ENCODE measurements around the gene POPDC2. TPM values are rescaled to one million over a fixed set of nuclear protein-coding genes. Genes with fewer than 3 reads are reported as not detected.

Gene POPDC2
- polyA plus RNA-seq, 1 of the 3 experiments (the other 2 are of a cell fraction) = 19.9 TPM

DNA sequence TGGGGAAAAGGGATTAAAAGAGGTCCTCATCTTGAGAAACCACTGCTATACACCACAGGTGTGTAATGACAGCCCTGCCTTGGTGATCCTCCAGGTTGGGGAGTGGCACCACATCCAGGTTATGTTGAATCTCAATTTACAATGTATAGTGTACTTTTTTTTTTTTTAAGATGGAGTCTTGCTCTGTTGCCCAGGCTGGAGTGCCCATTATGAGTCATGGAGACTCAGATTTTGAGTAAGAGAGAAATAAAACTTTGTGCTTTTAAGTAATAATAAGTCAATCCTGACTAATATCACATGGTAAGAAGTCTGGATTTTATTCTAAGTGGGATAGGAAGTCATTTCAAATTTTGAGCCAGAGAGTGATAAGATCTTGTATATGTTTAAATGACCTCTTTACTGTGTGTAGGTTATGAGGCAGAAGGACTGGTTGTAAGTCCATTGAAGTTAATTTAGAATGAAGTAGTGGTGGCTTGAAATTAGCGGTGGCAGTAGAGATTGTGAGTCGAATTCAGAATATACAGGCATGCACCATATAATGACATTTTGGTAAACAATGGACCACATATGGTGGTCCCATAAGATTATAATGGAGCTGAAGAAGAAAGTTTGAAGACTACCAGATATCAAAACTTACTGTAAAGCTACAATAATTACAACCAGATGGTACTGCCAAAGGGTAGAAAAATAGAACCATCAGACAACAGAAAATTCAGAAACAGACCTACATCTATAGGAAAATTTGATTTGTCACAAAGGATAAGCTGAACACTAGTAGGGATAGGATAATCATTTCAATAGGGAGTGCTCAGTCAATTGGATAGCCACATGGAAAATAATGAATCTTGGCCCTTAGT is 20.7 kb downstream of the POPDC2 start (continued):
- TF ChIP-seq GABPA (IDR thresholded peaks at IDR 0.05; ENCODE audit: low read depth) = no peak
- no peak for TF ChIP-seq SIN3A (IDR thresholded peaks at IDR 0.05; ENCODE audit: borderline replicate concordance, low read depth, low read length)
- no peak for TF ChIP-seq TEAD4 (IDR thresholded peaks at IDR 0.05; ENCODE audit: borderline replicate concordance, insufficient read depth)
- TF ChIP-seq MEF2A (IDR thresholded peaks at IDR 0.05; ENCODE audit: borderline replicate concordance, low read depth) = no peak
- TF ChIP-seq RXRA (IDR thresholded peaks at IDR 0.05; ENCODE audit: borderline replicate concordance, low read depth) = no peak
- TF ChIP-seq, protein P1, sequence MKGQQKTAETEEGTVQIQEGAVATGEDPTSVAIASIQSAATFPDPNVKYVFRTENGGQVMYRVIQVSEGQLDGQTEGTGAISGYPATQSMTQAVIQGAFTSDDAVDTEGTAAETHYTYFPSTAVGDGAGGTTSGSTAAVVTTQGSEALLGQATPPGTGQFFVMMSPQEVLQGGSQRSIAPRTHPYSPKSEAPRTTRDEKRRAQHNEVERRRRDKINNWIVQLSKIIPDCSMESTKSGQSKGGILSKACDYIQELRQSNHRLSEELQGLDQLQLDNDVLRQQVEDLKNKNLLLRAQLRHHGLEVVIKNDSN (IDR thresholded peaks at IDR 0.05; ENCODE audit: borderline replicate concordance, low read depth) = no peak
- TF ChIP-seq RCOR1 (IDR thresholded peaks at IDR 0.05; ENCODE audit: low read length) = peak; percentile 95
- TF ChIP-seq POLR2AphosphoS5 (IDR thresholded peaks at IDR 0.05; ENCODE audit: low read depth, low read length) = peak; percentile 25; the same call in 1 of the 2 replicates
- TF ChIP-seq, protein P2, sequence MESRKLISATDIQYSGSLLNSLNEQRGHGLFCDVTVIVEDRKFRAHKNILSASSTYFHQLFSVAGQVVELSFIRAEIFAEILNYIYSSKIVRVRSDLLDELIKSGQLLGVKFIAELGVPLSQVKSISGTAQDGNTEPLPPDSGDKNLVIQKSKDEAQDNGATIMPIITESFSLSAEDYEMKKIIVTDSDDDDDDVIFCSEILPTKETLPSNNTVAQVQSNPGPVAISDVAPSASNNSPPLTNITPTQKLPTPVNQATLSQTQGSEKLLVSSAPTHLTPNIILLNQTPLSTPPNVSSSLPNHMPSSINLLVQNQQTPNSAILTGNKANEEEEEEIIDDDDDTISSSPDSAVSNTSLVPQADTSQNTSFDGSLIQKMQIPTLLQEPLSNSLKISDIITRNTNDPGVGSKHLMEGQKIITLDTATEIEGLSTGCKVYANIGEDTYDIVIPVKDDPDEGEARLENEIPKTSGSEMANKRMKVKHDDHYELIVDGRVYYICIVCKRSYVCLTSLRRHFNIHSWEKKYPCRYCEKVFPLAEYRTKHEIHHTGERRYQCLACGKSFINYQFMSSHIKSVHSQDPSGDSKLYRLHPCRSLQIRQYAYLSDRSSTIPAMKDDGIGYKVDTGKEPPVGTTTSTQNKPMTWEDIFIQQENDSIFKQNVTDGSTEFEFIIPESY (IDR thresholded peaks at IDR 0.05; ENCODE audit: borderline replicate concordance, low read depth) = no peak

DNA sequence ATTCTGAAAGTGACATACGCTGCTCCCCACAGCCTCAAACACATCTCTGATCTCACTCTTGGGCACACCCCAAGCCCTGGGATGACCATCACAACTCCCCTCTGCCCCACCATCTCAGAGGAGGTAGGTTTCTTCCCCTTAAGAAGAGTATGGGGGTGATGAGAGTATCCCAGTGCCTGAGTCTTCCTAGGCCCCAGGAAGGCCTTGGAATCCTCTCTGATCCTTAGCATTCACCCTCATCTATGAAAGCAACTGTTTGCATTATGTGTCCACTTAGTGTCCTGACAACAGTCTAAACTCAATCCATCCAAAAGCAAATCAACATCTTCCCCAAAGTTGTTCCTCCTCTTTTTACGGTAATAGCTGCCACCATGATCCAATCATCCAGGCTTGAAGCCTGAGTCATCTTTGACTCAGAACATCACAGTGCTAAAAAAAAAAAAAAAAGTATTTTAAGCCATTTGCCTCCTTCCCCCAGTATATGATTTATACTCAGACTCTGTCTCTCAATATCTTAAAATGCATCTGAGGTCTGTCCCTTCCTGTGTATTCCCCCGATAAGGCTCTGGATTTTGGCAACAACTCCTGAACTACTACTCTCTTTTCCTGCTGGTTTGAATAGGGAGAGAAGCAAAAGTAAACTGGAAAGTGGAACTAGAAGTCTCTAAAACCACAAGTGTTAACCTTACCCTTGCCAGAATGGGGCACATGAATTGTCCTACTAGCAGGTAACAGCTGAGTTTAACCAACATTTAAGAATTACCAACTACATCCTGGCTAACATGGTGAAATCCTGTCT is 22.5 kb downstream of the POPDC2 start:
- Histone ChIP-seq H3K9me2 (no peaks in the 10 kb centered on the region), H3K9ac (peak overlapping the region; percentile 71), H3K36me3 (replicated peaks in 1 of 2; ENCODE audit: control insufficient read depth in 1 of 2, insufficient read depth in 2 of 2, low read length in 1 of 2) (peaks cover 4 to 14% of the 10 kb centered on the region in 2 experiments), H4K20me1 (ENCODE audit: insufficient read depth) (no peaks in the 10 kb centered on the region), H3K27me3 (ENCODE audit: insufficient read depth) (no peaks in the 10 kb centered on the region), H3K9me3 (no peaks in the 10 kb centered on the region), H2AFZ (ENCODE audit: low read depth) (peak overlapping the region; percentile 56; the same call in 1 of the 2 replicates), H3K4me2 (peak overlapping the region; percentile 65), H3K4me1 (ENCODE audit: control insufficient read depth in 1 of 2, insufficient read depth in 2 of 2, low read depth in 1 of 2, low read length in 1 of 2) (peaks cover 31 to 37% of the 10 kb centered on the region in 2 experiments), H3F3A (replicated peaks; ENCODE audit: insufficient read depth) (peaks cover 36% of the 10 kb centered on the region), H3K79me2 (ENCODE audit: insufficient read depth) (no peaks in the 10 kb centered on the region), H3K4me3 (ENCODE audit: low read depth in 2 of 2, low read length in 1 of 2) (peak overlapping the region in 1 of 2 experiments; percentile 31; a peak in 1 of 4 replicates), H3K27ac (ENCODE audit: low read depth in 2 of 2, low read length in 1 of 2) (peak overlapping the region; percentile 99 to 100)
- CTCF ChIA-PET = interaction anchor here (0.7 to 2.2 kb wide), 3 partner anchors 10 to 43 kb away, joined by 3 to 7 read pairs (median 7); no protein-coding TSS in a partner anchor
- peak; percentile 45 for DNase-seq
- POLR2A ChIA-PET = interaction anchor here (0.8 to 1.7 kb wide), 6 partner anchors 21 to 273 kb away, joined by 3 to 9 read pairs (median 4); partner anchors contain the start of genes TIMMDC1 and TMEM39A
- WGBS (ENCODE audit: low lambda C conversion rate) = 36% methylated on average over 3 of the region's 3 CpGs
- TF ChIP-seq POLR2AphosphoS5 (IDR thresholded peaks at IDR 0.05; ENCODE audit: low read depth, low read length) (peak; percentile 91), TAF1 (IDR thresholded peaks at IDR 0.05; ENCODE audit: borderline replicate concordance, low read depth, low read length) (peak; percentile 39), RCOR1 (IDR thresholded peaks at IDR 0.05; ENCODE audit: low read length) (0 out of 2 replicates have a peak, but pooled peaks have one; percentile 39), SIN3A (IDR thresholded peaks at IDR 0.05; ENCODE audit: borderline replicate concordance, low read depth, low read length) (peak; percentile 56; the same call in 1 of the 2 replicates), TCF12 (IDR thresholded peaks at IDR 0.05) (peak; percentile 97), SMC3 (IDR thresholded peaks at IDR 0.05; ENCODE audit: low read depth, low read length) (no peak), MEF2A (IDR thresholded peaks at IDR 0.05; ENCODE audit: borderline replicate concordance, low read depth) (peak; percentile 94), NFIC (IDR thresholded peaks at IDR 0.05; ENCODE audit: borderline replicate concordance) (peak; percentile 98), RFX5 (IDR thresholded peaks at IDR 0.05; ENCODE audit: low read length) (0 out of 2 replicates have a peak, but pooled peaks have one; percentile 10)
- TF ChIP-seq, protein P3, sequence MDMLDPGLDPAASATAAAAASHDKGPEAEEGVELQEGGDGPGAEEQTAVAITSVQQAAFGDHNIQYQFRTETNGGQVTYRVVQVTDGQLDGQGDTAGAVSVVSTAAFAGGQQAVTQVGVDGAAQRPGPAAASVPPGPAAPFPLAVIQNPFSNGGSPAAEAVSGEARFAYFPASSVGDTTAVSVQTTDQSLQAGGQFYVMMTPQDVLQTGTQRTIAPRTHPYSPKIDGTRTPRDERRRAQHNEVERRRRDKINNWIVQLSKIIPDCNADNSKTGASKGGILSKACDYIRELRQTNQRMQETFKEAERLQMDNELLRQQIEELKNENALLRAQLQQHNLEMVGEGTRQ (IDR thresholded peaks at IDR 0.05; ENCODE audit: borderline replicate concordance, low read depth, low read length) = no peak
- TF ChIP-seq, protein P1 (IDR thresholded peaks at IDR 0.05; ENCODE audit: borderline replicate concordance, low read depth) = no peak; the same call in 1 of the 2 replicates
- TF ChIP-seq, protein P2 (IDR thresholded peaks at IDR 0.05; ENCODE audit: borderline replicate concordance, low read depth) = peak; percentile 67; the same call in 1 of the 2 replicates
- TF ChIP-seq, protein P4, sequence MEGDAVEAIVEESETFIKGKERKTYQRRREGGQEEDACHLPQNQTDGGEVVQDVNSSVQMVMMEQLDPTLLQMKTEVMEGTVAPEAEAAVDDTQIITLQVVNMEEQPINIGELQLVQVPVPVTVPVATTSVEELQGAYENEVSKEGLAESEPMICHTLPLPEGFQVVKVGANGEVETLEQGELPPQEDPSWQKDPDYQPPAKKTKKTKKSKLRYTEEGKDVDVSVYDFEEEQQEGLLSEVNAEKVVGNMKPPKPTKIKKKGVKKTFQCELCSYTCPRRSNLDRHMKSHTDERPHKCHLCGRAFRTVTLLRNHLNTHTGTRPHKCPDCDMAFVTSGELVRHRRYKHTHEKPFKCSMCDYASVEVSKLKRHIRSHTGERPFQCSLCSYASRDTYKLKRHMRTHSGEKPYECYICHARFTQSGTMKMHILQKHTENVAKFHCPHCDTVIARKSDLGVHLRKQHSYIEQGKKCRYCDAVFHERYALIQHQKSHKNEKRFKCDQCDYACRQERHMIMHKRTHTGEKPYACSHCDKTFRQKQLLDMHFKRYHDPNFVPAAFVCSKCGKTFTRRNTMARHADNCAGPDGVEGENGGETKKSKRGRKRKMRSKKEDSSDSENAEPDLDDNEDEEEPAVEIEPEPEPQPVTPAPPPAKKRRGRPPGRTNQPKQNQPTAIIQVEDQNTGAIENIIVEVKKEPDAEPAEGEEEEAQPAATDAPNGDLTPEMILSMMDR (IDR thresholded peaks at IDR 0.05) = no peak
